Measurements from ENCODE around the gene PER1.

- TF ChIP-seq EZH2 (IDR thresholded peaks at IDR 0.05) (no peak), POLR2A (IDR thresholded peaks at IDR 0.05; ENCODE audit: borderline replicate concordance, extremely low read depth, insufficient read depth, insufficient read length) (no peak), CTCF (IDR thresholded peaks at IDR 0.05 in 2 of 3, conservative IDR thresholded peaks at IDR 0.05 in 1 of 3; ENCODE audit: borderline replicate concordance in 1 of 3, insufficient read depth in 1 of 3, low read depth in 2 of 3, low read length in 2 of 3) (no peak)
Observed at GRCh38 chr17:8153031-8153451, 837 bp upstream of the PER1 start.
